Adrenal gland (tissue), 12 donors: ENCODE data around the gene CCDC90B. TPM values are rescaled to one million over a fixed set of nuclear protein-coding genes. Genes with fewer than 3 reads are reported as not detected.
A peak's percentile ranks its signal among the peaks of the same experiment; 100 is the strongest.

ENCODE experiments used
- DNase-seq, 7 donors: peaks; one replicate each; pipeline ENCODE4 v3.0.0-alpha.2; 2019 to 2020
- H3K27ac ChIP-seq, 5 donors: fragments of 200-600 bp; sonication (generic) in 4 of 5; 1 replicate in 3 of 5; 2 replicates in 2 of 5; pipeline versions ENCODE4 v1.5.1 to v1.8.0; 2016 to 2020; ENCODE audit warnings: mild to moderate bottlenecking in 1 of 5
- H3K27me3 ChIP-seq: fragments of 200-600 bp; 2 replicates; pipeline ENCODE4 v1.8.0; 2021
- H3K36me3 ChIP-seq, 2 donors: fragments of 200-600 bp; replicated peaks in 1 of 2; 1 replicate in 1 of 2; 2 replicates in 1 of 2; pipeline versions ENCODE4 v1.5.1 to v1.8.0; 2018 to 2022
- H3K4me1 ChIP-seq, 2 donors: fragments of 200-600 bp; replicated peaks in 1 of 2; 1 replicate in 1 of 2; 2 replicates in 1 of 2; pipeline versions ENCODE4 v1.5.1 to v1.8.0; 2018 to 2021
- H3K4me3 ChIP-seq, 4 donors: fragments of 200-600 bp; sonication (generic) in 3 of 4; one replicate each; pipeline ENCODE4 v1.5.1; 2016 to 2018
- H3K9me3 ChIP-seq, 3 donors: fragments of 200-600 bp; sonication (generic) in 1 of 3; replicated peaks in 1 of 3; 1 replicate in 2 of 3; 2 replicates in 1 of 3; pipeline versions ENCODE4 v1.5.1 to v1.8.0; 2016 to 2021
- POLR2A ChIP-seq, 2 donors: fragments of 450-650 bp; IDR thresholded peaks; one replicate each; pipeline ENCODE4 v1.6.1; 2017; ENCODE audit warnings: antibody characterized with exemption in 2 of 2, mild to moderate bottlenecking in 2 of 2, moderate library complexity in 1 of 2
- WGBS, 4 donors: extraction: QIAGEN DNeasy Blood & Tissue Kit in 2 of 4; methylation state at CpG; one replicate each; pipeline versions ENCODE4 v1.1.5 to v1.1.7; 2013 to 2017; 5-methylcytosine and 5-hydroxymethylcytosine counted together
- intact Hi-C, 2 donors: fragments of 100-400 bp; cut with DNase I; formaldehyde crosslinking; loops; one replicate each; pipeline versions ENCODE4 v1.14.1 to v1.15.0; 2022 to 2023
- polyA plus RNA-seq, 3 donors: library from polyadenylated mRNA; stranded (reverse); fragments of 200-250 nt in 2 of 3; fragments of 350-450 nt in 1 of 3; fragmentation: Illumina TruSeq in 1 of 3; extraction: RNeasy Lipid Tissue Mini Kit (QIAGEN cat#74804) in 1 of 3; gene quantifications; one replicate each; pipeline ENCODE4 v1.2.3, GENCODE V29; 2013 to 2014
- total RNA-seq, 9 donors: library from RNA; depleted of rRNA in 4 of 9; stranded (reverse); fragments of >200 nt in 4 of 9; fragments of 120-200 nt in 1 of 9; fragmentation: NEBNext Ultra II Directional in 1 of 9; extraction: Animal tissue kit (Norgen Biotek cat#: 25700) in 1 of 9; gene quantifications; one replicate each; pipeline versions ENCODE4 v1.1.0 to v1.2.4, GENCODE V29; 2013 to 2023
- TF ChIP-seq, protein P1 (sequence below), 6 experiments: fragments of 450-650 bp in 4 of 6; fragments of 200-600 bp in 2 of 6; sonication (generic) in 1 of 6; IDR thresholded peaks; 1 replicate in 5 of 6; 2 replicates in 1 of 6; pipeline versions ENCODE4 v1.5.1 to v1.8.0; 2016 to 2021; ENCODE audit warnings: antibody characterized with exemption in 6 of 6, mild to moderate bottlenecking in 2 of 6, moderate library complexity in 1 of 6
- donor health status: healthy with polysubstance abuse.
- donor health status: Bipolar disorder and iron deficiency.
- donor health status: DM: yes; HTN: yes; CAD: no.
- donor health status: DM: no; HTN: no; CAD: no.
- donor health status: DM: no; HTN: no; CAD: no.
- donor health status: DM: yes; HTN: yes; CAD: no.

CCDC90B gene
- total and polyA plus RNA-seq, 12 donors: 38.9 to 147 (median 59.2) TPM

DNA sequence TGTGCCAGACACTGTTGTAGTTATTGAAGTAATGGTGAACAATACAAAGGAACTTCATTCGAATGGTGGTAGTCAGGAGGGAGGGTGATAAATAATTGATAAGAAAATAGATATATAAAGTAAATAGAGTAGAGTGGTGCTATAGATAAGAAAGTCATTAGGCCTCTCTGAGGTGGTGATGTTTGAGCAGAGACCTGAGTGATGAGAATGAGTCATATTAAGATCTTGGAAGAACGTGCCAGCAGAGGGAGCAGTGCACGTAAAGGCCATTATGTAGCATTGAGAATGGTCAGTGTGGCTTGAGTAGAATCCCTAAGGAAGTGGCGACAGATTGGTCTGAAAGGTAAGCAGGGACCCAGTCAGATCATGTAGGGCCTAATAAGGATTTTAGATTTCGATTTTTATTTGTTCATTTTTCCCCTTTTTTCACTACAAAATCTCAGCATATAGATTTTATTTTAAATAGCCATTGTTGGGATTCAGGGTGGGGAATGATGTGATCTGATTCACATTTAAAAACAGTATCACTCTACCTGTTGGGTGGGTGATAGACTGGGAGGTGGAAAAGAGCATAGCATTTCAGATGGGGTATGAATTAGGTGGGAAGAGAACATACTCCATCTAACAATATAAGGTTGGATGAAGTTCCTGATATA lies 44.7 kb downstream of the CCDC90B start:
- Histone ChIP-seq H3K4me3 (no peak overlapping the region), H3K27me3 (no peaks in the 10 kb centered on the region), H3K9me3 (no peaks in the 10 kb centered on the region), H3K27ac (no peak overlapping the region), H3K36me3 (peaks cover 0 to 6% of the 10 kb centered on the region in 2 donors), H3K4me1 (peaks cover 0 to under 1% of the 10 kb centered on the region in 2 donors)
- WGBS, 4 donors: 20 to 25% (median 24%) methylated on average over 5 of the region's 5 CpGs
- TF ChIP-seq, protein P1, sequence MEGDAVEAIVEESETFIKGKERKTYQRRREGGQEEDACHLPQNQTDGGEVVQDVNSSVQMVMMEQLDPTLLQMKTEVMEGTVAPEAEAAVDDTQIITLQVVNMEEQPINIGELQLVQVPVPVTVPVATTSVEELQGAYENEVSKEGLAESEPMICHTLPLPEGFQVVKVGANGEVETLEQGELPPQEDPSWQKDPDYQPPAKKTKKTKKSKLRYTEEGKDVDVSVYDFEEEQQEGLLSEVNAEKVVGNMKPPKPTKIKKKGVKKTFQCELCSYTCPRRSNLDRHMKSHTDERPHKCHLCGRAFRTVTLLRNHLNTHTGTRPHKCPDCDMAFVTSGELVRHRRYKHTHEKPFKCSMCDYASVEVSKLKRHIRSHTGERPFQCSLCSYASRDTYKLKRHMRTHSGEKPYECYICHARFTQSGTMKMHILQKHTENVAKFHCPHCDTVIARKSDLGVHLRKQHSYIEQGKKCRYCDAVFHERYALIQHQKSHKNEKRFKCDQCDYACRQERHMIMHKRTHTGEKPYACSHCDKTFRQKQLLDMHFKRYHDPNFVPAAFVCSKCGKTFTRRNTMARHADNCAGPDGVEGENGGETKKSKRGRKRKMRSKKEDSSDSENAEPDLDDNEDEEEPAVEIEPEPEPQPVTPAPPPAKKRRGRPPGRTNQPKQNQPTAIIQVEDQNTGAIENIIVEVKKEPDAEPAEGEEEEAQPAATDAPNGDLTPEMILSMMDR (IDR thresholded peaks at IDR 0.05): peak; percentile 27 to 58 (median 50)
- no peak for TF ChIP-seq POLR2A (IDR thresholded peaks at IDR 0.05)
- intact Hi-C loops: loop anchor here in 1 of 2 donors (5.0 kb wide), 1 partner anchor 571 kb away; no protein-coding TSS in a partner anchor
- peak; percentile 40 to 82 (median 52) for DNase-seq

DNA sequence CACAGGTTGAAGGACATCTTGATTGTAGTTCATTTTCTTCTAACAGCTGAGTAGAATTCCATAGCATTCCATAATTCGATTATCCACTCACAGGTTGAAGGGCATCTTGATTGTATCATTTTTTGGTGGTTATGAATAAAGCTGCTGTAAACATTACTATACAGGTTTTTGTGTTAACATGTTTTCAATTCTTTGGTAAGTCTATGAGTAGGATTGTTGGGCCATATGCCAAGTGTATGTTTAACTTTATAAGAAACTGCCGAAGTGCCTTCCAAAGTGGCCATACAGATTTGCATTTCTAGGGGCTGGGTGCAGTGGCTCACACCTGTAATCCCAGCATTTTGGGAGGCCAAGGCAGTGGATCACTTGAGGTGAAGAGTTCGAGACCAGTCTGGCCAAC lies 48.1 kb downstream of the CCDC90B start:
- Histone ChIP-seq H3K36me3 (no peaks in the 10 kb centered on the region), H3K9me3 (no peaks in the 10 kb centered on the region), H3K27me3 (no peaks in the 10 kb centered on the region), H3K4me3 (no peak overlapping the region), H3K27ac (no peak overlapping the region), H3K4me1 (no peaks in the 10 kb centered on the region)
- DNase-seq: no peak
- TF ChIP-seq, protein P1 (IDR thresholded peaks at IDR 0.05): no peak
- no peak for TF ChIP-seq POLR2A (IDR thresholded peaks at IDR 0.05)
- 70 to 91% (median 80%) methylated on average over 2 to 3 of the region's 3 CpGs for WGBS, 4 donors
- intact Hi-C loops: no loop called here

DNA sequence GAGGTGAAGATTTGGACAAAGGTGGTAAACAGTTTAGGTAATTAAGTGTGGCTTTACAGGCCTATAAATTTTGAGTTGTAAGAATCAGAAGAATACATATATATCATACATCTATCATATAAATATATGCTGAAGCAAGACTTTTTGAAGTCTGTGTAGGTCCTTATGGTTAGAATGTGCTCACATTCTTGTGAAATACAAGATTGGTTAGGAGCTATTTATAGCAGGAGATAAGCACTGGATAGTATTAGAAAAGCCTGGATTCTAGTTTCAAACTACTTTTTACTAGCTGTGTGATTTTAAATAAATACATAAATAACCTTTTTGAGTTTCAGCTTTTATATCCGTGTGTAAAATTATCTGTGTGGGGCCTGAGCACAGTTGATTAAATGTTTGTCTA lies 50.3 kb downstream of the CCDC90B start:
- Histone ChIP-seq H3K4me1 (no peaks in the 10 kb centered on the region), H3K27me3 (no peaks in the 10 kb centered on the region), H3K9me3 (peaks cover 0 to 4% (median 0%) of the 10 kb centered on the region in 3 donors), H3K4me3 (no peak overlapping the region), H3K27ac (no peak overlapping the region), H3K36me3 (no peaks in the 10 kb centered on the region)
- TF ChIP-seq POLR2A (IDR thresholded peaks at IDR 0.05): no peak
- DNase-seq: no peak
- WGBS, 4 donors: 31 to 43% (median 37%) methylated on average over 1 of the region's 1 CpG
- intact Hi-C loops: no loop called here

DNA sequence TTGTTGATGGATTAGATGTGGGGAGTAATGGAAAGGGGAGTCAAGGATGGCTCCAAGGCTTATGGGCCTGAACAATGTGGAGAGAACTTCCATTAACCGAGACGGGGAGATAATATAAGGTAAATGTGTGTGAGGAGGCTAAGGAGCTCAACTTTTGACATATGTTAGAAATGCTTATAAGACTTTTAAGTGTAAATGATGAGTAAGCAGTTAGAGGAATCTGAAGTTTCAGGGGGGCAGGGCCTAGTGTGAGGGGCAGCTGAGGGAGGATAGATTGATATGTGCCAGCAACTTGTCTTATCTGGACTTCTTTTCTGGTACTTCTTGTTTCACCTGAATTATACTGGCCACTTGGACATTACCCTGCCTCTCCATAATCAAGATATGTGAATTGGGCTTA lies 62.7 kb downstream of the CCDC90B start:
- DNase-seq: no peak
- no peaks in the 10 kb centered on the region for H3K9me3 ChIP-seq

More for the DNA sequence above, 62.7 kb downstream of the CCDC90B start:
- H3K4me3 ChIP-seq: no peak overlapping the region
- TF ChIP-seq, protein P1 (IDR thresholded peaks at IDR 0.05): no peak
- TF ChIP-seq POLR2A (IDR thresholded peaks at IDR 0.05): no peak
- H3K4me1 ChIP-seq: no peaks in the 10 kb centered on the region
- intact Hi-C loops: no loop called here
- H3K27ac ChIP-seq: no peak overlapping the region
- no peaks in the 10 kb centered on the region for H3K36me3 ChIP-seq
- no peaks in the 10 kb centered on the region for H3K27me3 ChIP-seq
- 89 to 99% (median 98%) methylated on average over 2 of the region's 2 CpGs for WGBS, 4 donors
